ENCODE data around the gene PLPP4. TPM values are rescaled to one million over a fixed set of nuclear protein-coding genes. Genes with fewer than 3 reads are reported as not detected.

PLPP4 gene
- total RNA-seq, 1 donor from 2014 or later = 2.5 TPM

- intact Hi-C loops (cut with DNase I) = no loop called here
- Histone ChIP-seq H3K9me3 (no peaks in the 10 kb centered on the region), H3K4me3 (no peak overlapping the region), H3K27me3 (no peaks in the 10 kb centered on the region), H3K36me3 (no peaks in the 10 kb centered on the region), H3K27ac (no peak overlapping the region), H3K4me1 (no peaks in the 10 kb centered on the region)
- DNase-seq (ENCODE audit: extremely low spot score in 2 of 2) = no peak
- TF ChIP-seq CTCF (IDR thresholded peaks at IDR 0.05) (no peak), POLR2AphosphoS5 (IDR thresholded peaks at IDR 0.05; ENCODE audit: insufficient read depth in 1 of 2, low read depth in 1 of 2) (no peak), POLR2A (IDR thresholded peaks at IDR 0.05) (no peak)
Observed at GRCh38 chr10:120539076-120539475, 82.0 kb downstream of the PLPP4 start.

GRCh38 chr10:120540486-120540885, 83.5 kb downstream of the PLPP4 start:
- Histone ChIP-seq H3K36me3 (no peaks in the 10 kb centered on the region), H3K4me1 (no peaks in the 10 kb centered on the region), H3K4me3 (no peak overlapping the region), H3K27ac (no peak overlapping the region), H3K9me3 (no peaks in the 10 kb centered on the region), H3K27me3 (no peaks in the 10 kb centered on the region)
- intact Hi-C loops (cut with DNase I) = no loop called here
- no peak for TF ChIP-seq POLR2AphosphoS5 (IDR thresholded peaks at IDR 0.05; ENCODE audit: insufficient read depth in 1 of 2, low read depth in 1 of 2)
- no peak for TF ChIP-seq POLR2A (IDR thresholded peaks at IDR 0.05)
- TF ChIP-seq CTCF (IDR thresholded peaks at IDR 0.05) = no peak
- no peak for DNase-seq (ENCODE audit: extremely low spot score in 2 of 2)

DNA sequence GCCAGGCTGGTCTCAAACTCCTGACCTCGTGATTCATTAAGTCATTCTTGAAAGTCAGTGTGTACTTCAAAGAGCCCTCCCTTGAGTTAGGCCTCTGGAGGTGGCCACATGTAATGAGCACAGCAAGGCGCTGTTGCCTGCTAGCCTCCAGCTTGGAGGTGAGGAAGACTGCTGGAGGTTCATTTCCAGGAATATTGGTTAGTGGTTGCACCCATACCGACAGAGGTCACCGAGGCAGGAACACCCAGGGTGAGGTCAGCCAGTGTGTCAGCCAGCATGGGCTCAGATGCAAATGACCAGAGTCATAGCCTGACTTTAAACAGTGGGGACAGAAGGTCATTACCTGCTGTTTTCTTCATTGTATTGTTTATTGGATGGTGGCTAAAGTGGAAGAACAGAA, 85.0 kb downstream of the PLPP4 start:
- intact Hi-C loops (cut with DNase I) = no loop called here
- Histone ChIP-seq H3K36me3 (no peaks in the 10 kb centered on the region), H3K27ac (no peak overlapping the region), H3K4me1 (no peaks in the 10 kb centered on the region), H3K9me3 (no peaks in the 10 kb centered on the region), H3K4me3 (no peak overlapping the region), H3K27me3 (no peaks in the 10 kb centered on the region)
- no peak for DNase-seq (ENCODE audit: extremely low spot score in 2 of 2)
- no peak for TF ChIP-seq POLR2AphosphoS5 (IDR thresholded peaks at IDR 0.05; ENCODE audit: insufficient read depth in 1 of 2, low read depth in 1 of 2)
- TF ChIP-seq CTCF (IDR thresholded peaks at IDR 0.05) = no peak
- no peak for TF ChIP-seq POLR2A (IDR thresholded peaks at IDR 0.05)

- Histone ChIP-seq H3K9me3 (no peaks in the 10 kb centered on the region), H3K36me3 (no peaks in the 10 kb centered on the region), H3K4me1 (no peaks in the 10 kb centered on the region), H3K27ac (no peak overlapping the region), H3K27me3 (no peaks in the 10 kb centered on the region), H3K4me3 (no peak overlapping the region)
- intact Hi-C loops (cut with DNase I) = no loop called here
- no peak for DNase-seq (ENCODE audit: extremely low spot score in 2 of 2)
- no peak for TF ChIP-seq CTCF (IDR thresholded peaks at IDR 0.05)
- no peak for TF ChIP-seq POLR2AphosphoS5 (IDR thresholded peaks at IDR 0.05; ENCODE audit: insufficient read depth in 1 of 2, low read depth in 1 of 2)
Observed at GRCh38 chr10:120542591-120542990, 85.6 kb downstream of the PLPP4 start.

DNA sequence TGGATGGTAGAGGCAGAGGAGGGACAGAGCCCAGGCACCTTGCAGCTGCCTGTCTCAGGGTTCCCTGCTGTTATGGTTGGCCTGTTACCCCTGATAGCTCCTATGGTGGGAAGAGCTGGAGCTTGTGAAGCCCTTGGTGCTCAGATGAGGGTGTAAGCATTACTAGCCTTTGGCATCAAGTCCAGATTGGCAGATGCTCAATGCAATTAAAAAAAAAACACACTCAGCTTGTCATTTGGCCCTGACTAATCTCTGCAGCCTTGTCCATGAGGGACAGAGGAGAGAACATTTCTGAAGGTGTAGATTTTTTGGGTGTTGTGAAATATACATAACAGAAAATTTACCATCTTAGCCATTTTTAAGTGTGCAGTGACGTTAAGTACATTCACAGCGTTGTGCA, 86.3 kb downstream of the PLPP4 start:
- no peaks in the 10 kb centered on the region for H3K9me3 ChIP-seq
- H3K27ac ChIP-seq = no peak overlapping the region
- no peak overlapping the region for H3K4me3 ChIP-seq
- intact Hi-C loops (cut with DNase I) = no loop called here
- TF ChIP-seq CTCF (IDR thresholded peaks at IDR 0.05) (no peak), POLR2AphosphoS5 (IDR thresholded peaks at IDR 0.05; ENCODE audit: insufficient read depth in 1 of 2, low read depth in 1 of 2) (no peak), POLR2A (IDR thresholded peaks at IDR 0.05) (no peak)
- H3K4me1 ChIP-seq = no peaks in the 10 kb centered on the region
- H3K36me3 ChIP-seq = no peaks in the 10 kb centered on the region
- DNase-seq (ENCODE audit: extremely low spot score in 2 of 2) = no peak
- no peaks in the 10 kb centered on the region for H3K27me3 ChIP-seq
